ENCODE results near the gene BMP15. TPM values are rescaled to one million over a fixed set of nuclear protein-coding genes. Genes with fewer than 3 reads are reported as not detected.

The BMP15 gene
- not detected for polyA plus RNA-seq (2012; ENCODE audit: low read depth, missing spikeins)

DNA sequence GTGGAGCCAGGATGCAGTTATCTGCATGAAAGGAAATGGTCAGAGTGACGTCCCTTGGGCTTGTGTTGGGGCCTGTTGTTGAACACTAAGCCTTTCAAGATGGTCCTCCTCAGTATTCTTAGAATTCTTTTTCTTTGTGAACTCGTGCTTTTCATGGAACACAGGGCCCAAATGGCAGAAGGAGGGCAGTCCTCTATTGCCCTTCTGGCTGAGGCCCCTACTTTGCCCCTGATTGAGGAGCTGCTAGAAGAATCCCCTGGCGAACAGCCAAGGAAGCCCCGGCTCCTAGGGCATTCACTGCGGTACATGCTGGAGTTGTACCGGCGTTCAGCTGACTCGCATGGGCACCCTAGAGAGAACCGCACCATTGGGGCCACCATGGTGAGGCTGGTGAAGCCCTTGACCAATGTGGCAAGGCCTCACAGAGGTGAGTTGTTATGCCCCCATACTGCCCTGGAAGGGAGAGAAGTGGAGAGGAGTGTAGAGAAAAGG, at the start of gene BMP15:
Gene BMP15 (plus strand): TSS at position 51 of the 492 bp plus-strand sequence. CDS start 49 bp downstream, at position 100.
- FAIRE-seq, result no peak

DNA sequence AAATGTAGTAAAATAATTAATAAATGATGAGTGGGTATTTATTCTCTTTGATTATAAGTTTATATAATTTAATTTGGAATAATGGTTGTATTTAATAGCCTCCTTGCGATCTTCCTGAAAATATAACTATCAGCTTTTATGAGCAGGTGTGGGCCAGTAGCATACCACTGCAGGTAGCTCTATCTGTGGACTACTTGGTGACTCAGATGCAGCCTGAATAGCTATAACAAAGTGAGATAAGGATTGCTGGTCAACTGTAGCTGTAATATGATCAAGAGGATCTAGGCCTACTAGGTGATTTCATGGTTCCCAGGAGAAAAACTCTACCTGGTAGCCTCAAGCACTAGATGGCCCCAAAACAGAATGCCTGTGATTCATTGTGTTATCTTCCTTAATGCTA, 47.1 kb upstream of the BMP15 start:
- TF ChIP-seq SPI1 (IDR thresholded peaks at IDR 0.05; ENCODE audit: low read depth, low read length) (no peak), PAX5 (IDR thresholded peaks at IDR 0.05; ENCODE audit: insufficient read depth, low read length, severe bottlenecking) (no peak), POU2F2 (IDR thresholded peaks at IDR 0.05; ENCODE audit: low read depth, low read length) (no peak), TAF1 (IDR thresholded peaks at IDR 0.05; ENCODE audit: low read depth, low read length) (no peak)
- DNase-seq (ENCODE audit: insufficient read length, low spot score) (no peak), FAIRE-seq (no peak)

More for the DNA sequence above, at the start of gene BMP15:
- TF ChIP-seq POU2F2 (IDR thresholded peaks at IDR 0.05; ENCODE audit: low read depth, low read length) (no peak), TAF1 (IDR thresholded peaks at IDR 0.05; ENCODE audit: low read depth, low read length) (no peak), POLR2AphosphoS5 (IDR thresholded peaks at IDR 0.05; ENCODE audit: low read depth, low read length) (no peak), POLR2A (IDR thresholded peaks at IDR 0.05; ENCODE audit: low read depth, low read length) (no peak), SPI1 (IDR thresholded peaks at IDR 0.05; ENCODE audit: low read depth, low read length) (no peak), PAX5 (IDR thresholded peaks at IDR 0.05; ENCODE audit: insufficient read depth, low read length, severe bottlenecking) (no peak)
- no peak for DNase-seq (ENCODE audit: insufficient read length, low spot score)

DNA sequence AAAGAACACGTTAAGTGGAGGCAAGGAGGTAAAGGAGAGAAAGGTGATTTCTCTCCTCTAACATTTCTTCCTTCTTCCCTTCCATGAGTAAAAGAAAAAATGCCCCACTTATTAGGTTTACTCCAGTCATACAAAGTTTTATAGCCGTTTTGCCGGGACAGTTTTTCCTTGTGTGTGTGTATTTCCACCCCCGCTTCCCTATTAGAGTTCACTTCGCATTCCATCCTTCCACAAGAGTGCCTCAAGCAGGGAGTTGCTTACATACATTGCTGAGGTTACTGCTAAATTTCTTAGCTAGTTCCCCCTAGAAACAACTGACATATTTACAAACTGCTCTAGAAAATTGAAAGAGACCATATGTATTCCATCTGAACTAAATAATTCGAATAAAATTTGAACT, 45.2 kb upstream of the BMP15 start:
- no peak for DNase-seq (ENCODE audit: insufficient read length, low spot score)
- TF ChIP-seq PAX5 (IDR thresholded peaks at IDR 0.05; ENCODE audit: insufficient read depth, low read length, severe bottlenecking), result no peak
- FAIRE-seq, result no peak

DNA sequence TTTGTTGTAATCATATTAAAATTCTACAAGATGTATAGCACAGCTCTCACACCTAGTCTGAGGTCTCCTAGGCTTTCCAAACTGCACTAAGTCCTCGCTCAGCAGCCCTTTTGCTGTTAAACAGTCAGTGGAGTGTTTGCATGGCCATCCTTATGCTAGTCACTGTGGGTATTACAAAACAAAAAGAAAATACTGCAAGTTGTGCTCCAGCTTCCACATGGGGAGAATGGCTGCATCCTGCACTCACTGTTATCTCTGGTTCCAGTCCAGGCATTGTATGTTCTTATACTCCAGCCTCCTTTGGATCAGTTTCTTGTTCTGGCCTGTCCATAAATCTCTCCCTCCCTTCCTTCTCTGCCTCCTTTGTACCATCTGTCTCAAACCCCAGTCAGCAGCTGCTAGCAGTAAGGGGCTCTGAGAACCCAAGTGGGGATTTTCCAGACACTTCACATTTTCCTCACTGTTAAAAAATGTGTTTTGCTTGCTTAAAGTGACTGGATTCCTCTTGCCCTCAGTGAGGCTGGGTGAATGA, 38.5 kb upstream of the BMP15 start:
- no peak for FAIRE-seq
- TF ChIP-seq TAF1 (IDR thresholded peaks at IDR 0.05; ENCODE audit: low read depth, low read length), result no peak
- TF ChIP-seq PAX5 (IDR thresholded peaks at IDR 0.05; ENCODE audit: insufficient read depth, low read length, severe bottlenecking), result no peak
- TF ChIP-seq POLR2A (IDR thresholded peaks at IDR 0.05; ENCODE audit: low read depth, low read length), result no peak
- TF ChIP-seq POLR2AphosphoS5 (IDR thresholded peaks at IDR 0.05; ENCODE audit: low read depth, low read length), result no peak
- no peak for TF ChIP-seq SPI1 (IDR thresholded peaks at IDR 0.05; ENCODE audit: low read depth, low read length)
- TF ChIP-seq POU2F2 (IDR thresholded peaks at IDR 0.05; ENCODE audit: low read depth, low read length), result no peak

DNA sequence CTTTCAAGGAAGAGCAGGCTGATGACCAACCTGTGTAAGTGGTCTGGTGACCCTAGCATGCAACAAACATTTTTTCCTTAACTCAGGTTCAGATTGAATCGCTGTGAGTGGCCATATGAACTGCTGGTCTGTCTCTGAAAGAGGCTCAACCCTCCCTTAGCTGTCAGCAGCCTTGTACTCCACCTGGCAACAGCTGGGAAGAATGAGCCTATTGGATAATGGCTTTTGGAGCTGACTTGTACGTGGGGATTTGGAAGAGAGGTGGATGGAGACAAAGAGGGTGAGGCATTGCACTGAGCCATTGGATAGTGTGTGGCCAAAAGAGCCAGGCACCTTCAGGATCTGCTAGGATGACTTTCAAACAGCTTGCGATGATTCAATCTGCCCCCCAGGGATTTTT, 35.7 kb upstream of the BMP15 start:
- no peak for FAIRE-seq

More for the DNA sequence above, 38.5 kb upstream of the BMP15 start:
- no peak for DNase-seq (ENCODE audit: insufficient read length, low spot score)

DNA sequence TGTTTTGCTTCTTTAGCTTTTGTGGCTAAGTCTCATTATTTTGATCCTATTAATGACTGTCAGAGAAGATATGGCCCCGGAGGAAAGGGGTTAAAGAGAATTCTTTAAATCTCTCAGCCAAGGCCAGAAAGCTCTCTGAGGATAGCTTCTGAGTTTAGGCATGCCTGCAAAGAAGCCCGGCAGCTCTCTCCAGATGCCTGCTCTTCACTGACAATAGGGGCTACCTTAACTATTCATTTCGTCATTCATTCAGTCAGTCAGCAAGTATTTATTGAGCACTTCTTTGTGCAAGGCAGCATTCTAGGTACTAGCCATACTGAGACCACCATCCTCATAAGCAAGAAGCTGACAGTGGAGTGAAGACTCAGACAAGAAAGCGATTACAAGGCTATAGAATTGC, 34.0 kb upstream of the BMP15 start:
- FAIRE-seq (no peak), DNase-seq (ENCODE audit: insufficient read length, low spot score) (no peak)
- TF ChIP-seq POU2F2 (IDR thresholded peaks at IDR 0.05; ENCODE audit: low read depth, low read length), result no peak
- no peak for TF ChIP-seq POLR2A (IDR thresholded peaks at IDR 0.05; ENCODE audit: low read depth, low read length)
- no peak for TF ChIP-seq TAF1 (IDR thresholded peaks at IDR 0.05; ENCODE audit: low read depth, low read length)
- no peak for TF ChIP-seq SPI1 (IDR thresholded peaks at IDR 0.05; ENCODE audit: low read depth, low read length)
- no peak for TF ChIP-seq PAX5 (IDR thresholded peaks at IDR 0.05; ENCODE audit: insufficient read depth, low read length, severe bottlenecking)
- no peak for TF ChIP-seq POLR2AphosphoS5 (IDR thresholded peaks at IDR 0.05; ENCODE audit: low read depth, low read length)

More for the DNA sequence above, 35.7 kb upstream of the BMP15 start:
- DNase-seq (ENCODE audit: insufficient read length, low spot score), result no peak
- TF ChIP-seq POU2F2 (IDR thresholded peaks at IDR 0.05; ENCODE audit: low read depth, low read length), result no peak
- TF ChIP-seq PAX5 (IDR thresholded peaks at IDR 0.05; ENCODE audit: insufficient read depth, low read length, severe bottlenecking), result no peak
- no peak for TF ChIP-seq POLR2AphosphoS5 (IDR thresholded peaks at IDR 0.05; ENCODE audit: low read depth, low read length)
- TF ChIP-seq TAF1 (IDR thresholded peaks at IDR 0.05; ENCODE audit: low read depth, low read length), result no peak
- no peak for TF ChIP-seq SPI1 (IDR thresholded peaks at IDR 0.05; ENCODE audit: low read depth, low read length)
- TF ChIP-seq POLR2A (IDR thresholded peaks at IDR 0.05; ENCODE audit: low read depth, low read length), result no peak

DNA sequence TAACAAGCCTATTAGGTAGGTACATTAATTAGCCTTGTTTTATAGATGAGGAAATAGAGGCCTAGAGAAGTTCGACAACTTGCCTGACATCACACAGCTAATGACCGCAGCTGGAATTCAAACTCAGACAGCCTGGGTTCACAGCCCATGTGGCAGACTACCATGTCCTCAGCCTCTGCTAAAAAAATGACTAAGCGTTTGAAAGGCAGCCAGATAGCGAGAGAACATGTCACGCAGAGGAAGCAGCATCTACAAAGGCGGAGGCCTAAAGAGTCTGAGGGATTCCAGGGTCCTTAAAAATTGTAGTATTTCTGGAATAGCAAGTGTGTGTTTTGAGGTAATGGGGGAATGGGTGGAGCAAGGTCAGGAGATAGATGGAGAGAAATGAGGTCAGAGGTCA, 33.2 kb upstream of the BMP15 start:
- no peak for FAIRE-seq

DNA sequence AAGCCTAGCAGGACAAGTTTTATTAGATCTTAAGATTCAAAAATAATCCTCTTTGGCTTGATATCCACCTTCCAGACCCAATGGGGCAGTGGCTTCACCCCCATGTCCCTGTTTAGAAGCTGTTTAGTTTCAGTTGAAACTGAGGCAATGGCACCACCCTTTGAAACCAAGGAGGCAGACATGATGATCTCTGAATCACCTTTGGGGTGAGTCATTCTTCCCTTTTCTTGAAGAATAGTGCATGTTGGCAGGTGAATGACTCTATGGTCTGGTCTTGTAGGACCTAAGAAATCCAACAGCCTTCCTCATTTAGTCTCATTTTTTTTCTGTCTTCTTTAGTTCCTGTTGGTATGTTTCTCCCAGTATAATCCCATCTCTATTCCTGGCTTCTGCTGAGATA, 29.5 kb upstream of the BMP15 start:
- no peak for DNase-seq (ENCODE audit: insufficient read length, low spot score)
- TF ChIP-seq SPI1 (IDR thresholded peaks at IDR 0.05; ENCODE audit: low read depth, low read length) (no peak), POU2F2 (IDR thresholded peaks at IDR 0.05; ENCODE audit: low read depth, low read length) (no peak), POLR2A (IDR thresholded peaks at IDR 0.05; ENCODE audit: low read depth, low read length) (no peak), POLR2AphosphoS5 (IDR thresholded peaks at IDR 0.05; ENCODE audit: low read depth, low read length) (no peak), PAX5 (IDR thresholded peaks at IDR 0.05; ENCODE audit: insufficient read depth, low read length, severe bottlenecking) (no peak), TAF1 (IDR thresholded peaks at IDR 0.05; ENCODE audit: low read depth, low read length) (no peak)
- FAIRE-seq, result no peak

More for the DNA sequence above, 33.2 kb upstream of the BMP15 start:
- TF ChIP-seq POU2F2 (IDR thresholded peaks at IDR 0.05; ENCODE audit: low read depth, low read length) (no peak), PAX5 (IDR thresholded peaks at IDR 0.05; ENCODE audit: insufficient read depth, low read length, severe bottlenecking) (no peak), SPI1 (IDR thresholded peaks at IDR 0.05; ENCODE audit: low read depth, low read length) (no peak), POLR2A (IDR thresholded peaks at IDR 0.05; ENCODE audit: low read depth, low read length) (no peak), TAF1 (IDR thresholded peaks at IDR 0.05; ENCODE audit: low read depth, low read length) (no peak), POLR2AphosphoS5 (IDR thresholded peaks at IDR 0.05; ENCODE audit: low read depth, low read length) (no peak)
- no peak for DNase-seq (ENCODE audit: insufficient read length, low spot score)

DNA sequence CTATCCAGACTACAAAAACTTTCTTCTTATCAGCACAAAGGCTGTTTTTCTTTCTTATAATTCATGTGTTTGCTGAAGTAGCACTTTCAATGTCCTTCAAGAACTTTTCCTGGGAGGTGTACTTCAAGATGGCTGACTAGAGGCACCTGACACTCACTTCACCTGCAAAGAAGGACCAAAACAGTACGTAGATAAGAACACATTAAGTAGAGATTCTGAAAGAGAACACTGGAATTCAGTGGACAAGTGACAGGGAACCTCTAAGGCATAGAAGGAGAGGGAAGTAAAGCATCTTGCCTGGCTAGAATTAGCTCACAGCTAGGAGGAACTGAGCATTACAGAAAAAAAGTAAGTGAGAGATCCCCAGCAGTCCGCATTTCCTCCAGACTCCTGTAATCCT, 21.7 kb upstream of the BMP15 start:
- no peak for FAIRE-seq
- DNase-seq (ENCODE audit: insufficient read length, low spot score), result no peak

DNA sequence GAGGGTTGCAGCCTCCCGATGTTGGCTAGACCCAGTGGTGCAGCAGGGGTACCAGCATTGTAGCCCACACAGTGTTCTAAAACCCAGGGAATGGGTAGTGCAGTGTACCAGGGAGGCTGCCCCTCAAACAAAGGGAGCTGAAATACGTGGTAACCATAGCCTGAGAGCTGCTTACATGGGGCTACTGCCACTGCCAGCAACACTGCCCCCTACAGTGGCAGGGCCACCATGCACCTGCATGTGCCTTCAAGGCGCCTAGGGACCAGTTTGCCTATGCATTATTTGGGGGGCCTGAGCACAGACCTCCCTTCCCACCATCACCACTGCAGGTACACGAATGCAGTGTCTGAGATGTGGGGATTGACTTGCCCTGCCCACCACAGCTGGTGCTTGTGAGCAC, 21.0 kb upstream of the BMP15 start:
- TF ChIP-seq PAX5 (IDR thresholded peaks at IDR 0.05; ENCODE audit: insufficient read depth, low read length, severe bottlenecking) (no peak), SPI1 (IDR thresholded peaks at IDR 0.05; ENCODE audit: low read depth, low read length) (no peak), POLR2A (IDR thresholded peaks at IDR 0.05; ENCODE audit: low read depth, low read length) (no peak)
- FAIRE-seq, result no peak
- DNase-seq (ENCODE audit: insufficient read length, low spot score), result no peak

More for the DNA sequence above, 21.7 kb upstream of the BMP15 start:
- no peak for TF ChIP-seq PAX5 (IDR thresholded peaks at IDR 0.05; ENCODE audit: insufficient read depth, low read length, severe bottlenecking)
- no peak for TF ChIP-seq POLR2AphosphoS5 (IDR thresholded peaks at IDR 0.05; ENCODE audit: low read depth, low read length)
- TF ChIP-seq TAF1 (IDR thresholded peaks at IDR 0.05; ENCODE audit: low read depth, low read length), result no peak
- no peak for TF ChIP-seq POLR2A (IDR thresholded peaks at IDR 0.05; ENCODE audit: low read depth, low read length)
- no peak for TF ChIP-seq POU2F2 (IDR thresholded peaks at IDR 0.05; ENCODE audit: low read depth, low read length)
- no peak for TF ChIP-seq SPI1 (IDR thresholded peaks at IDR 0.05; ENCODE audit: low read depth, low read length)
